HCT116 (cell line): ENCODE data around the gene TTC33.

Experiments used
- ATF3 ChIP-seq: IDR thresholded peaks from 2 replicates; pipeline ENCODE4 v1.6.1; 2012
- CBX3 ChIP-seq: IDR thresholded peaks from 2 replicates; pipeline ENCODE4 v1.6.1; 2012; ENCODE audit warnings: low read depth
- CTCF ChIP-seq, 3 experiments: fragments of 200-600 bp in 1 of 3; sonication (generic) in 1 of 3; IDR thresholded peaks in 2 of 3; conservative IDR thresholded peaks in 1 of 3; 2 replicates each; pipeline ENCODE4 v1.5.1; 2012 to 2017; ENCODE audit warnings: low read depth in 2 of 3, low read length in 2 of 3, antibody characterized with exemption in 1 of 3, borderline replicate concordance in 1 of 3, control low read depth in 1 of 3, mild to moderate bottlenecking in 1 of 3, mixed read lengths in 1 of 3, mixed run types in 1 of 3, moderate library complexity in 1 of 3; ENCODE audit not compliant: insufficient read depth in 1 of 3
- EGR1 ChIP-seq: IDR thresholded peaks from 2 replicates; pipeline ENCODE4 v1.6.1; 2012; ENCODE audit warnings: low read depth
- EZH2 ChIP-seq: fragments of 200-600 bp; sonication (generic); IDR thresholded peaks from 2 replicates; pipeline ENCODE4 v1.6.1; 2017; ENCODE audit warnings: antibody characterized with exemption, mixed run types
- MAX ChIP-seq: IDR thresholded peaks from 2 replicates; pipeline ENCODE4 v1.6.1; 2012
- POLR2A ChIP-seq: IDR thresholded peaks from 2 replicates; pipeline ENCODE4 v1.7.0; 2011; ENCODE audit warnings: borderline replicate concordance; ENCODE audit not compliant: insufficient read depth, insufficient read length; ENCODE audit errors: extremely low read depth
- RAD21 ChIP-seq: IDR thresholded peaks from 2 replicates; pipeline ENCODE4 v1.6.1; 2012; ENCODE audit warnings: low read depth, mild to moderate bottlenecking
- SIN3A ChIP-seq: IDR thresholded peaks from 2 replicates; pipeline ENCODE4 v1.6.1; 2012; ENCODE audit warnings: low read depth
- YY1 ChIP-seq: IDR thresholded peaks from 2 replicates; pipeline ENCODE4 v1.6.1; 2011; ENCODE audit warnings: low read length, low read depth, moderate library complexity, mild to moderate bottlenecking; ENCODE audit not compliant: insufficient replicate concordance; ENCODE audit errors: extremely low read depth
- ZBTB33 ChIP-seq: IDR thresholded peaks from 2 replicates; pipeline ENCODE4 v1.6.1; 2011; ENCODE audit warnings: mild to moderate bottlenecking, low read length, moderate library complexity; ENCODE audit not compliant: insufficient replicate concordance; ENCODE audit errors: extremely low read depth

- TF ChIP-seq ZBTB33, result no peak
- TF ChIP-seq EGR1, result peak; percentile 56
- no peak for TF ChIP-seq CTCF (IDR thresholded peaks at IDR 0.05 in 2 of 3, conservative IDR thresholded peaks at IDR 0.05 in 1 of 3; ENCODE audit: borderline replicate concordance in 1 of 3, insufficient read depth in 1 of 3, low read depth in 2 of 3, low read length in 2 of 3)
- peak; percentile 65; the same call in 1 of the 2 replicates for TF ChIP-seq SIN3A
- no peak for TF ChIP-seq EZH2
- TF ChIP-seq MAX, result peak; percentile 60; the same call in 1 of the 2 replicates
- TF ChIP-seq ATF3, result no peak
- TF ChIP-seq RAD21, result no peak
- TF ChIP-seq CBX3, result no peak
- peak; percentile 12 for TF ChIP-seq YY1
- peak; percentile 91 for TF ChIP-seq POLR2A
Measured at GRCh38 chr5:40679148-40679912, 76.4 kb downstream of the TTC33 start.
